ENCODE data around the gene NCKAP5. TPM values are rescaled to one million over a fixed set of nuclear protein-coding genes. Genes with fewer than 3 reads are reported as not detected.

Gene NCKAP5
- total and polyA plus RNA-seq, 2 of the 13 experiments (the other 11 are each of a cell fraction or from before 2014, with no cell fraction given) = 0.01 TPM; not detected in 1

GRCh38 chr2:133424876-133425275 is 143.4 kb downstream of the NCKAP5 start:
- Histone ChIP-seq H3K36me3 (replicated peaks in 1 of 2; ENCODE audit: control insufficient read depth in 1 of 2, insufficient read depth in 2 of 2, low read length in 2 of 2) (no peaks in the 10 kb centered on the region), H3K4me1 (ENCODE audit: insufficient read depth, low read length) (no peaks in the 10 kb centered on the region), H3K4me3 (replicated peaks in 1 of 3; ENCODE audit: insufficient read depth in 1 of 3, low read depth in 2 of 3, low read length in 3 of 3) (no peak overlapping the region), H3K27me3 (ENCODE audit: control insufficient read depth in 1 of 2, insufficient read depth in 2 of 2, low read length in 2 of 2) (no peaks in the 10 kb centered on the region), H3K4me2 (ENCODE audit: low read depth, low read length) (no peak overlapping the region), H2AFZ (ENCODE audit: low read length) (no peak overlapping the region), H3K27ac (ENCODE audit: extremely low read length, insufficient read depth, low read length) (no peak overlapping the region), H4K20me1 (ENCODE audit: insufficient read depth, low read length) (no peaks in the 10 kb centered on the region), H3K9ac (ENCODE audit: insufficient read depth, low read depth, low read length) (no peak overlapping the region), H3K79me2 (ENCODE audit: insufficient read depth, low read length) (no peaks in the 10 kb centered on the region), H3K9me3 (ENCODE audit: low read length) (no peaks in the 10 kb centered on the region)
- intact Hi-C loops (cut with micrococcal nuclease; ENCODE audit: unreplicated experiment) (no loop called here), in situ Hi-C loops (cut with HindIII; ENCODE audit: extremely low pct_ligation_motif_present, low pct_unique_long_range_greater_than_20kb) (no loop called here)
- 79% methylated on average over 2 of the region's 2 CpGs for WGBS (ENCODE audit: low lambda C conversion rate)
- POLR2A ChIA-PET = no interaction called here
- ATAC-seq = no peak
- TF ChIP-seq FOXO1 (CRISPR knock-in tag; IDR thresholded peaks at IDR 0.05) = no peak
- TF ChIP-seq, protein P1, sequence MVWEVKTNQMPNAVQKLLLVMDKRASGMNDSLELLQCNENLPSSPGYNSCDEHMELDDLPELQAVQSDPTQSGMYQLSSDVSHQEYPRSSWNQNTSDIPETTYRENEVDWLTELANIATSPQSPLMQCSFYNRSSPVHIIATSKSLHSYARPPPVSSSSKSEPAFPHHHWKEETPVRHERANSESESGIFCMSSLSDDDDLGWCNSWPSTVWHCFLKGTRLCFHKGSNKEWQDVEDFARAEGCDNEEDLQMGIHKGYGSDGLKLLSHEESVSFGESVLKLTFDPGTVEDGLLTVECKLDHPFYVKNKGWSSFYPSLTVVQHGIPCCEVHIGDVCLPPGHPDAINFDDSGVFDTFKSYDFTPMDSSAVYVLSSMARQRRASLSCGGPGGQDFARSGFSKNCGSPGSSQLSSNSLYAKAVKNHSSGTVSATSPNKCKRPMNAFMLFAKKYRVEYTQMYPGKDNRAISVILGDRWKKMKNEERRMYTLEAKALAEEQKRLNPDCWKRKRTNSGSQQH (CRISPR knock-in tag; IDR thresholded peaks at IDR 0.05; ENCODE audit: low read depth) = no peak
- TF ChIP-seq ZNF563 (CRISPR knock-in tag; IDR thresholded peaks at IDR 0.05) = no peak
- TF ChIP-seq KDM2A (CRISPR knock-in tag; IDR thresholded peaks at IDR 0.05; ENCODE audit: borderline replicate concordance, low read depth) = no peak
- DNase-seq (ENCODE audit: low spot score) = no peak
- FAIRE-seq = no peak
- CTCF ChIA-PET (ENCODE audit: low intra/inter-chr PET ratio, low total read pairs) = no interaction called here
- BruUV-seq (replicated peaks) = no TSS peak

GRCh38 chr2:133422931-133423351 is 145.3 kb downstream of the NCKAP5 start:
- H3K4me3 ChIP-seq (replicated peaks in 1 of 3; ENCODE audit: insufficient read depth in 1 of 3, low read depth in 2 of 3, low read length in 3 of 3) = no peak overlapping the region
- H3K27me3 ChIP-seq (ENCODE audit: control insufficient read depth in 1 of 2, insufficient read depth in 2 of 2, low read length in 2 of 2) = no peaks in the 10 kb centered on the region
- BruUV-seq (replicated peaks) = no TSS peak
- intact Hi-C loops (cut with micrococcal nuclease; ENCODE audit: unreplicated experiment) (no loop called here), in situ Hi-C loops (cut with HindIII; ENCODE audit: extremely low pct_ligation_motif_present, low pct_unique_long_range_greater_than_20kb) (no loop called here)
- H4K20me1 ChIP-seq (ENCODE audit: insufficient read depth, low read length) = no peaks in the 10 kb centered on the region
- no peak overlapping the region for H2AFZ ChIP-seq (ENCODE audit: low read length)
- DNase-seq (ENCODE audit: low spot score) (no peak), FAIRE-seq (no peak), ATAC-seq (no peak)
- no peaks in the 10 kb centered on the region for H3K9me3 ChIP-seq (ENCODE audit: low read length)
- H3K4me2 ChIP-seq (ENCODE audit: low read depth, low read length) = no peak overlapping the region
- ChIA-PET CTCF (ENCODE audit: low intra/inter-chr PET ratio, low total read pairs) (no interaction called here), POLR2A (no interaction called here)
- no peaks in the 10 kb centered on the region for H3K4me1 ChIP-seq (ENCODE audit: insufficient read depth, low read length)
- H3K36me3 ChIP-seq (replicated peaks in 1 of 2; ENCODE audit: control insufficient read depth in 1 of 2, insufficient read depth in 2 of 2, low read length in 2 of 2) = no peaks in the 10 kb centered on the region
- H3K27ac ChIP-seq (ENCODE audit: extremely low read length, insufficient read depth, low read length) = no peak overlapping the region
- H3K79me2 ChIP-seq (ENCODE audit: insufficient read depth, low read length) = no peaks in the 10 kb centered on the region
- 44% methylated on average over 5 of the region's 5 CpGs for WGBS (ENCODE audit: low lambda C conversion rate)
- H3K9ac ChIP-seq (ENCODE audit: insufficient read depth, low read depth, low read length) = no peak overlapping the region
- TF ChIP-seq FIP1L1 (IDR thresholded peaks at IDR 0.05; ENCODE audit: borderline replicate concordance, insufficient read depth, low read depth, low read length) (no peak), RFXANK (CRISPR knock-in tag; IDR thresholded peaks at IDR 0.05) (no peak), GFI1 (CRISPR knock-in tag; IDR thresholded peaks at IDR 0.05; ENCODE audit: borderline replicate concordance) (no peak), ZNF432 (CRISPR knock-in tag; IDR thresholded peaks at IDR 0.05; ENCODE audit: borderline replicate concordance) (no peak), POLR2G (IDR thresholded peaks at IDR 0.05; ENCODE audit: low read depth, low read length) (no peak), ZNF512B (CRISPR knock-in tag; IDR thresholded peaks at IDR 0.05; ENCODE audit: borderline replicate concordance) (no peak), ZNF124 (CRISPR knock-in tag; IDR thresholded peaks at IDR 0.05) (no peak)
- TF ChIP-seq, protein P2, sequence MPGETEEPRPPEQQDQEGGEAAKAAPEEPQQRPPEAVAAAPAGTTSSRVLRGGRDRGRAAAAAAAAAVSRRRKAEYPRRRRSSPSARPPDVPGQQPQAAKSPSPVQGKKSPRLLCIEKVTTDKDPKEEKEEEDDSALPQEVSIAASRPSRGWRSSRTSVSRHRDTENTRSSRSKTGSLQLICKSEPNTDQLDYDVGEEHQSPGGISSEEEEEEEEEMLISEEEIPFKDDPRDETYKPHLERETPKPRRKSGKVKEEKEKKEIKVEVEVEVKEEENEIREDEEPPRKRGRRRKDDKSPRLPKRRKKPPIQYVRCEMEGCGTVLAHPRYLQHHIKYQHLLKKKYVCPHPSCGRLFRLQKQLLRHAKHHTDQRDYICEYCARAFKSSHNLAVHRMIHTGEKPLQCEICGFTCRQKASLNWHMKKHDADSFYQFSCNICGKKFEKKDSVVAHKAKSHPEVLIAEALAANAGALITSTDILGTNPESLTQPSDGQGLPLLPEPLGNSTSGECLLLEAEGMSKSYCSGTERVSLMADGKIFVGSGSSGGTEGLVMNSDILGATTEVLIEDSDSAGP (CRISPR knock-in tag; IDR thresholded peaks at IDR 0.05; ENCODE audit: borderline replicate concordance) = no peak

All from HepG2 (cell line).